ENCODE results near the gene FANCE. TPM values are rescaled to one million over a fixed set of nuclear protein-coding genes. Genes with fewer than 3 reads are reported as not detected.

FANCE gene
- total and polyA plus RNA-seq, 5 donors, result 1.3 to 4.7 (median 2.7) TPM

DNA sequence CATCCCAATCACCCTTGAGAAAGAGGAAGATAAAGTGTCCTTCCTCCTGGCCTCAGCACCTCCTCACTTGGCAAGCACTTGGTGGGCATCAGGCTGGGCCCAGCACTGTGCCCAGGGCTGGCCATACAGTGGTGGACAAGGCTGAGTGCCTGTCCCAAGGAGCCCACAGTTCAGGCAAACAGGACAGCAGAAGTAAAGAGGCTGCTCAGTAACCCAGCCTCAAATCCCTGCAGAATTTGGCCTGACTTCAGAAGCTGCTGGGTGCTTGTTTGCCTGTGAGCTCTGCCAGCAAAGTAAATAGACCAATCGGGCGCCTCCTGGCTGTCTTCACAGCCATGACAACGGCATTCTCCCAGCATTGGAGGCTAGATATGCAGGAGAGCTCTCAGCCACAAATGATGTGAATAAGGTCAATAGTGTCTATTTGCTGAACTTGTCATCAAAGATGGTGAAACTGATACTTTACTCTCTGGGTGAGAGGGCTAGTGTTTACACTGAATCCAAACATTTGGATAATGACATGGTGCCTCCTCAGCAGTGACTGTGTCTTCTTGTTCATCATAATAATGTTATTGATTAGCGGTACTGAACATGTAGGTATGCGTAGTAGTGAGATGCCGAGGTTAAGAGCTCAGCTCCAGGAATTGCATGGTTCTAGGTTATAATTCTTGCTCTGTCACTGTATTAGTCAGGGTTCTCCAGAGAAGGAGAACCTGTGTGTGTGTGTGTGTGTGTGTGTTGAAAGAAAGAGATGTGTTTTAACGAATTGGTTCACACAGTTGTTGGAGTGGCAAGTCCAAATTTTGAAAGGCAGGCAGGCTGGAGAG, 36.9 kb upstream of the FANCE start:
- no peak overlapping the region for H3K4me3 ChIP-seq (ENCODE audit: low read length)
- 56% methylated on average over 7 of the region's 7 CpGs for WGBS
- intact Hi-C loops (cut with DNase I), result loop anchor here in 3 of 4 donors (5.0 to 10.0 kb wide), 2 partner anchors 70 to 73 kb away; partner anchors contain the start of gene PPARD (in 3 of the 3)
- H3K9me3 ChIP-seq (ENCODE audit: control insufficient read depth, low read length), result no peaks in the 10 kb centered on the region
- DNase-seq (peak; percentile 72 to 90 (median 83)), ATAC-seq (peak; percentile 76 to 88)
- H3K27me3 ChIP-seq (ENCODE audit: control insufficient read depth, insufficient read depth), result no peaks in the 10 kb centered on the region
- H3K27ac ChIP-seq (ENCODE audit: low read length), result no peak overlapping the region
- no peaks in the 10 kb centered on the region for H3K4me1 ChIP-seq (ENCODE audit: control insufficient read depth, insufficient read depth, low read length)

- DNase-seq (no peak), ATAC-seq (no peak)
- no peaks in the 10 kb centered on the region for H3K4me1 ChIP-seq (ENCODE audit: control insufficient read depth, insufficient read depth, low read length)
- H3K4me3 ChIP-seq (ENCODE audit: low read length), result no peak overlapping the region
- H3K27me3 ChIP-seq (ENCODE audit: control insufficient read depth, insufficient read depth), result no peaks in the 10 kb centered on the region
- no peaks in the 10 kb centered on the region for H3K9me3 ChIP-seq (ENCODE audit: control insufficient read depth, low read length)
- H3K27ac ChIP-seq (ENCODE audit: low read length), result no peak overlapping the region
- 80% methylated on average over 14 of the region's 14 CpGs for WGBS
- intact Hi-C loops (cut with DNase I), result loop anchor here in 3 of 4 donors (5.0 to 10.0 kb wide), 2 partner anchors 73 to 76 kb away; partner anchors contain the start of gene PPARD (in 3 of the 3)
These were observed 34.0 kb upstream of the FANCE start for GRCh38 chr6:35417979-35418661.

DNA sequence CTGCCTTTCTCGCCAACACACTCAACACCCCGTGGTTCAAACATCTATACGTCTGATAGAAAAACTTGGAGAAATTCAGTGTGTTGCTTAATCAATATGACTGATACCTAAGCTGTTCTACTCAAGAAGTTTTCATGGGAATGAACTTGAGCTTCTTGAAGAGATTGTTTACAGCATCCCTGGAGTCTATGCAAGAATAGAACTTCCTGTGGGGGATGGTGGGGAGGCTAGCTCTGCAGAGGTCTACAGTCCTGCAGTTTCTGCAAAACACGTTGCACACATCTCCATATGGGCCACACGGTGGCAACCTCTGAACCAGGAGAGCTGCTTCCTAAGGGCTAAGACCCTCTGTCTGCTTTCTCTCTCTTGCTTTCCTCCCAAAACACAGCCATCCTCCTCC, 32.7 kb upstream of the FANCE start:
- Histone ChIP-seq H3K9me3 (ENCODE audit: control insufficient read depth, low read length) (no peaks in the 10 kb centered on the region), H3K27ac (ENCODE audit: low read length) (no peak overlapping the region), H3K4me1 (ENCODE audit: control insufficient read depth, insufficient read depth, low read length) (no peaks in the 10 kb centered on the region), H3K27me3 (ENCODE audit: control insufficient read depth, insufficient read depth) (no peaks in the 10 kb centered on the region), H3K4me3 (ENCODE audit: low read length) (no peak overlapping the region)
- intact Hi-C loops (cut with DNase I), result loop anchor here in 3 of 4 donors (5.0 to 10.0 kb wide), 2 partner anchors 75 to 77 kb away; partner anchors contain the start of gene PPARD (in 3 of the 3)
- DNase-seq (no peak), ATAC-seq (no peak)
- 60% methylated on average over 5 of the region's 5 CpGs for WGBS

GRCh38 chr6:35419961-35420360, 32.2 kb upstream of the FANCE start:
- Histone ChIP-seq H3K27me3 (ENCODE audit: control insufficient read depth, insufficient read depth) (no peaks in the 10 kb centered on the region), H3K9me3 (ENCODE audit: control insufficient read depth, low read length) (no peaks in the 10 kb centered on the region), H3K4me3 (ENCODE audit: low read length) (no peak overlapping the region), H3K4me1 (ENCODE audit: control insufficient read depth, insufficient read depth, low read length) (no peaks in the 10 kb centered on the region), H3K27ac (ENCODE audit: low read length) (no peak overlapping the region)
- 94% methylated on average over 14 of the region's 14 CpGs for WGBS
- intact Hi-C loops (cut with DNase I), result loop anchor here in 3 of 4 donors (5.0 to 10.0 kb wide), 2 partner anchors 75 to 78 kb away; partner anchors contain the start of gene PPARD (in 3 of the 3)
- DNase-seq (no peak), ATAC-seq (no peak)

- Histone ChIP-seq H3K4me1 (ENCODE audit: control insufficient read depth, insufficient read depth, low read length) (no peaks in the 10 kb centered on the region), H3K4me3 (ENCODE audit: low read length) (no peak overlapping the region), H3K9me3 (ENCODE audit: control insufficient read depth, low read length) (no peaks in the 10 kb centered on the region), H3K27ac (ENCODE audit: low read length) (no peak overlapping the region), H3K27me3 (ENCODE audit: control insufficient read depth, insufficient read depth) (no peaks in the 10 kb centered on the region)
- ATAC-seq, result no peak
- intact Hi-C loops (cut with DNase I), result no loop called here
- 65% methylated on average over 3 of the region's 3 CpGs for WGBS
- no peak for DNase-seq
These were observed 26.9 kb upstream of the FANCE start for GRCh38 chr6:35425284-35425683.

- intact Hi-C loops (cut with DNase I), result no loop called here
- DNase-seq, result peak; percentile 32 to 59 (median 57)
- WGBS, result 57% methylated on average over 8 of the region's 8 CpGs
- H3K9me3 ChIP-seq (ENCODE audit: control insufficient read depth, low read length), result no peaks in the 10 kb centered on the region
- H3K4me3 ChIP-seq (ENCODE audit: low read length), result no peak overlapping the region
- peak in 1 of 2 donors; percentile 18 for ATAC-seq
- H3K27ac ChIP-seq (ENCODE audit: low read length), result no peak overlapping the region
- H3K4me1 ChIP-seq (ENCODE audit: control insufficient read depth, insufficient read depth, low read length), result no peaks in the 10 kb centered on the region
- H3K27me3 ChIP-seq (ENCODE audit: control insufficient read depth, insufficient read depth), result no peaks in the 10 kb centered on the region
These were observed 26.1 kb upstream of the FANCE start for GRCh38 chr6:35426074-35426473.

DNA sequence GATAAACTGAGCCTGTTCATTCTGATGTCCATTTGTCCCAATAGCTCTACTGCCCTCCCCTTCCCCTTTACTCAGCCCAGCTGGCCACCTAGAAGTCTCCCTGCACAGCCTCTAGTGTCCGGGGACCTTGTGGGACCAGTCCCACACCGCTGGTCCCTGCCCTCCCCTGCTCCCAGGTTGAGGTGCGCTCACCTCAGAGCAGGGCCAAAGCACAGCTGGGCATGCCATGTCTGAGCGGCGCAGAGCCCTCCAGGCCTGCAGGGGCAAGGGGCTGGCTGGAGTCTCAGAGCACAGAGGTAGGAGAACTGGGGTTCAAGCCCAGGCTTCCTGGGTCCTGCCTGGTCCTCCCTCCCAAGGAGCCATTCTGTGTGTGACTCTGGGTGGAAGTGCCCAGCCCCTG, 24.7 kb upstream of the FANCE start:
- no peaks in the 10 kb centered on the region for H3K9me3 ChIP-seq (ENCODE audit: control insufficient read depth, low read length)
- ATAC-seq, result no peak
- WGBS, result 92% methylated on average over 5 of the region's 5 CpGs
- peak in 1 of 3 donors; percentile 43 for DNase-seq
- H3K27me3 ChIP-seq (ENCODE audit: control insufficient read depth, insufficient read depth), result no peaks in the 10 kb centered on the region
- no peak overlapping the region for H3K4me3 ChIP-seq (ENCODE audit: low read length)
- no peaks in the 10 kb centered on the region for H3K4me1 ChIP-seq (ENCODE audit: control insufficient read depth, insufficient read depth, low read length)
- no peak overlapping the region for H3K27ac ChIP-seq (ENCODE audit: low read length)
- intact Hi-C loops (cut with DNase I), result no loop called here

DNA sequence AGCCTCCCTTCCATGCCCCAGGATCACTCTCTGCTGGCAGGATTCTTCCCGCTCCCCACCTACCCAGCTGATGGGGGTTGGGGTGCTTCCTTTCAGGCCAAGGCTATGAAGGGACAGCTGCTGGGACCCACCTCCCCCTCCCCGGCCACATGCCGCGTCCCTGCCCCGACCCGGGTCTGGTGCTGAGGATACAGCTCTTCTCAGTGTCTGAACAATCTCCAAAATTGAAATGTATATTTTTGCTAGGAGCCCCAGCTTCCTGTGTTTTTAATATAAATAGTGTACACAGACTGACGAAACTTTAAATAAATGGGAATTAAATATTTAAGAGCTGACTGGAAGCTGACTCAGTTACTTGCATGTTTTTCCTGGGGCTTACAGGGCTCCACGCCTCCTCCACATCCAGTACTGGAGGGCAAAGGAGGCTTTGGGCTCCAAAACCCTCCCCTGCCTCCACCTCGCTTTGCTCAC, 24.3 kb upstream of the FANCE start:
- H3K27ac ChIP-seq (ENCODE audit: low read length), result no peak overlapping the region
- no peak overlapping the region for H3K4me3 ChIP-seq (ENCODE audit: low read length)
- intact Hi-C loops (cut with DNase I), result no loop called here
- DNase-seq (no peak), ATAC-seq (no peak)
- no peaks in the 10 kb centered on the region for H3K4me1 ChIP-seq (ENCODE audit: control insufficient read depth, insufficient read depth, low read length)
- H3K27me3 ChIP-seq (ENCODE audit: control insufficient read depth, insufficient read depth), result no peaks in the 10 kb centered on the region
- 79% methylated on average over 9 of the region's 9 CpGs for WGBS
- no peaks in the 10 kb centered on the region for H3K9me3 ChIP-seq (ENCODE audit: control insufficient read depth, low read length)

DNA sequence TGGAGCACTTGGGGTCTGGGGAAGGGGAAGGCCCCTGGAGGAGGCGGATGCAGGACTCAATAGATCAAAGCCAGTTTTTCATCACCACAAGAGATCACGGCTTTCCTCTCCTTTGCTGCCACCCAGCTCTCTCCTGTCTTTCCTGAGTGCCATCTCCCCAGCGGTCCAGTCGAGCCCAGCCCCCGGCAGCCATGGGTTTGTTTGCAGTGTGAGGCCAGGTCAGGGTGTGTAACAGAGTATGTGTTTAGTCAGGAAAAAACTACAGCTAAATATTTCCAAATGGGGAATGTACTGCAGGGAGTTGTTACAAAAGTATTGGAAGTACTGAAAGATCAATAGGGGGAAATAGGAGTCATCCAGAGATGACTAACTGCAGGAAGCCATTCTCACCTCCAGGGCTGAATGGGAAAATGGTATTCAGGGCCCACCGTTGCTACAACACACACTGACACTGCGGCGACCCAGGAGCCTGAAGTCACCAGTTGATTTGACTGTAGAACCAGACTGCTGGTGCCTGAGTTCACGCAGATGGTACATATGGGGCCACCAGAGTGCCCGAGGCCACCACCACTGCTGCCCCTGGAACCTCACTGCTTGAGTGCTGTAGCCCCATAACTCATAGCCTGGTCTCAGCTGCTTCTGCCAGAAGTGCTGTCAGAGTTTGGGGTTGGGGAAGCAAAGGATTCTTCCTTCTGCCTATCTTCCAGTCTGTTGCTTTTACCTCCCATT, 23.6 kb upstream of the FANCE start:
- 84% methylated on average over 10 of the region's 10 CpGs for WGBS
- Histone ChIP-seq H3K9me3 (ENCODE audit: control insufficient read depth, low read length) (no peaks in the 10 kb centered on the region), H3K4me1 (ENCODE audit: control insufficient read depth, insufficient read depth, low read length) (no peaks in the 10 kb centered on the region), H3K27me3 (ENCODE audit: control insufficient read depth, insufficient read depth) (no peaks in the 10 kb centered on the region), H3K4me3 (ENCODE audit: low read length) (no peak overlapping the region), H3K27ac (ENCODE audit: low read length) (no peak overlapping the region)
- ATAC-seq, result no peak
- DNase-seq, result peak in 1 of 3 donors; percentile 30
- intact Hi-C loops (cut with DNase I), result no loop called here

GRCh38 chr6:35429463-35429862, 22.7 kb upstream of the FANCE start:
- intact Hi-C loops (cut with DNase I), result no loop called here
- DNase-seq (no peak), ATAC-seq (no peak)
- H3K4me3 ChIP-seq (ENCODE audit: low read length), result no peak overlapping the region
- H3K4me1 ChIP-seq (ENCODE audit: control insufficient read depth, insufficient read depth, low read length), result no peaks in the 10 kb centered on the region
- H3K27me3 ChIP-seq (ENCODE audit: control insufficient read depth, insufficient read depth), result no peaks in the 10 kb centered on the region
- WGBS, result 87% methylated on average over 2 of the region's 2 CpGs
- H3K27ac ChIP-seq (ENCODE audit: low read length), result no peak overlapping the region
- no peaks in the 10 kb centered on the region for H3K9me3 ChIP-seq (ENCODE audit: control insufficient read depth, low read length)
